Urinary bladder (tissue), 4 donors: ENCODE measurements around the gene ADGRB3. TPM values are rescaled to one million over a fixed set of nuclear protein-coding genes. Genes with fewer than 3 reads are reported as not detected.

Experiments used
- DNase-seq: peaks from one replicate; pipeline ENCODE4 v3.0.0-alpha.2; 2015; ENCODE audit errors: extremely low spot score
- H3K27ac ChIP-seq: one replicate; pipeline ENCODE4 v1.5.1; 2013; ENCODE audit warnings: low read depth, mild to moderate bottlenecking, moderate library complexity
- H3K36me3 ChIP-seq: one replicate; pipeline ENCODE4 v1.6.1; 2013; ENCODE audit warnings: mild to moderate bottlenecking, moderate library complexity; ENCODE audit not compliant: insufficient read depth
- H3K4me1 ChIP-seq: one replicate; pipeline ENCODE4 v1.6.1; 2013; ENCODE audit warnings: mild to moderate bottlenecking, moderate library complexity; ENCODE audit not compliant: insufficient read depth
- H3K4me3 ChIP-seq: one replicate; pipeline ENCODE4 v1.5.1; 2013; ENCODE audit warnings: low read depth, low read length
- WGBS: extraction: QIAGEN DNeasy Blood & Tissue Kit; methylation state at CpG from one replicate; pipeline ENCODE4 v1.1.7; 2013; 5-methylcytosine and 5-hydroxymethylcytosine counted together
- polyA plus RNA-seq: library from polyadenylated mRNA; stranded (reverse); fragments of 200-250 nt; gene quantifications from one replicate; pipeline ENCODE4 v1.2.3, GENCODE V29; 2013
- total RNA-seq: library from RNA; depleted of rRNA; stranded (reverse); fragments of >200 nt; gene quantifications from one replicate; pipeline ENCODE4 v1.2.3, GENCODE V29; 2014
- donor health status: healthy with polysubstance abuse.
- donor health status: healthy.

ADGRB3 gene
- total and polyA plus RNA-seq, 2 donors, result 4.7 to 29.4 TPM

GRCh38 chr6:69063401-69063800 lies 428.3 kb downstream of the ADGRB3 start:
- H3K27ac ChIP-seq, result no peak overlapping the region
- H3K36me3 ChIP-seq, result no peaks in the 10 kb centered on the region
- H3K4me3 ChIP-seq, result no peak overlapping the region
- H3K4me1 ChIP-seq, result no peaks in the 10 kb centered on the region
- WGBS, result 97% methylated on average over 2 of the region's 2 CpGs
- no peak for DNase-seq

- WGBS, result 84% methylated on average over 1 of the region's 1 CpG
- H3K4me3 ChIP-seq, result no peak overlapping the region
- no peaks in the 10 kb centered on the region for H3K36me3 ChIP-seq
- no peak overlapping the region for H3K27ac ChIP-seq
- no peak for DNase-seq
- H3K4me1 ChIP-seq, result no peaks in the 10 kb centered on the region
Observed at GRCh38 chr6:69064226-69064625, 429.1 kb downstream of the ADGRB3 start.

- DNase-seq, result no peak
- H3K4me3 ChIP-seq, result no peak overlapping the region
- no peak overlapping the region for H3K27ac ChIP-seq
- WGBS, result 85% methylated on average over 1 of the region's 1 CpG
- H3K36me3 ChIP-seq, result no peaks in the 10 kb centered on the region
- H3K4me1 ChIP-seq, result no peaks in the 10 kb centered on the region
Observed at GRCh38 chr6:69069881-69070280, 434.8 kb downstream of the ADGRB3 start.

- Histone ChIP-seq H3K27ac (no peak overlapping the region), H3K36me3 (no peaks in the 10 kb centered on the region), H3K4me3 (no peak overlapping the region), H3K4me1 (no peaks in the 10 kb centered on the region)
- WGBS, result 93% methylated on average over 1 of the region's 1 CpG
- DNase-seq, result no peak
Observed at GRCh38 chr6:69072796-69073195, 437.7 kb downstream of the ADGRB3 start.

- Histone ChIP-seq H3K27ac (no peak overlapping the region), H3K4me3 (no peak overlapping the region), H3K4me1 (no peaks in the 10 kb centered on the region), H3K36me3 (no peaks in the 10 kb centered on the region)
- DNase-seq, result no peak
- WGBS, result 90% methylated on average over 4 of the region's 4 CpGs
Observed at GRCh38 chr6:69084746-69085335, 449.8 kb downstream of the ADGRB3 start.

- WGBS, result 86% methylated on average over 2 of the region's 2 CpGs
- no peaks in the 10 kb centered on the region for H3K4me1 ChIP-seq
Observed at GRCh38 chr6:69086689-69087088, 451.6 kb downstream of the ADGRB3 start.

GRCh38 chr6:69089539-69089938 lies 454.5 kb downstream of the ADGRB3 start:
- 90% methylated on average over 1 of the region's 1 CpG for WGBS
- Histone ChIP-seq H3K4me3 (no peak overlapping the region), H3K36me3 (no peaks in the 10 kb centered on the region), H3K4me1 (no peaks in the 10 kb centered on the region), H3K27ac (no peak overlapping the region)
- no peak for DNase-seq

More at GRCh38 chr6:69086689-69087088, 451.6 kb downstream of the ADGRB3 start:
- H3K27ac ChIP-seq, result no peak overlapping the region
- DNase-seq, result no peak
- no peaks in the 10 kb centered on the region for H3K36me3 ChIP-seq
- H3K4me3 ChIP-seq, result no peak overlapping the region

GRCh38 chr6:69090132-69090531 lies 455.1 kb downstream of the ADGRB3 start:
- H3K4me3 ChIP-seq, result no peak overlapping the region
- no peaks in the 10 kb centered on the region for H3K4me1 ChIP-seq
- no peak overlapping the region for H3K27ac ChIP-seq
- no peaks in the 10 kb centered on the region for H3K36me3 ChIP-seq
- DNase-seq, result no peak
- WGBS, result 89% methylated on average over 1 of the region's 1 CpG

- no peak overlapping the region for H3K4me3 ChIP-seq
- 73% methylated on average over 1 of the region's 1 CpG for WGBS
- H3K27ac ChIP-seq, result no peak overlapping the region
- DNase-seq, result no peak
- no peaks in the 10 kb centered on the region for H3K36me3 ChIP-seq
- no peaks in the 10 kb centered on the region for H3K4me1 ChIP-seq
Observed at GRCh38 chr6:69096681-69097080, 461.6 kb downstream of the ADGRB3 start.

- Histone ChIP-seq H3K4me1 (no peaks in the 10 kb centered on the region), H3K27ac (no peak overlapping the region), H3K36me3 (no peaks in the 10 kb centered on the region), H3K4me3 (no peak overlapping the region)
- DNase-seq, result no peak
Observed at GRCh38 chr6:69097948-69098347, 462.9 kb downstream of the ADGRB3 start.

- DNase-seq, result no peak
- H3K27ac ChIP-seq, result no peak overlapping the region
- no peak overlapping the region for H3K4me3 ChIP-seq
- no peaks in the 10 kb centered on the region for H3K4me1 ChIP-seq
- no peaks in the 10 kb centered on the region for H3K36me3 ChIP-seq
Observed at GRCh38 chr6:69098910-69099309, 463.8 kb downstream of the ADGRB3 start.

GRCh38 chr6:69100772-69101171 lies 465.7 kb downstream of the ADGRB3 start:
- Histone ChIP-seq H3K36me3 (no peaks in the 10 kb centered on the region), H3K27ac (no peak overlapping the region), H3K4me3 (no peak overlapping the region), H3K4me1 (no peaks in the 10 kb centered on the region)
- WGBS, result 98% methylated on average over 3 of the region's 3 CpGs
- DNase-seq, result no peak

- DNase-seq, result no peak
- Histone ChIP-seq H3K4me3 (no peak overlapping the region), H3K4me1 (no peaks in the 10 kb centered on the region), H3K36me3 (no peaks in the 10 kb centered on the region), H3K27ac (no peak overlapping the region)
- 78% methylated on average over 2 of the region's 2 CpGs for WGBS
Observed at GRCh38 chr6:69102416-69102815, 467.3 kb downstream of the ADGRB3 start.

GRCh38 chr6:69105288-69105687 lies 470.2 kb downstream of the ADGRB3 start:
- H3K4me1 ChIP-seq, result no peaks in the 10 kb centered on the region
- no peak overlapping the region for H3K4me3 ChIP-seq
- H3K36me3 ChIP-seq, result no peaks in the 10 kb centered on the region
- DNase-seq, result no peak
- 79% methylated on average over 3 of the region's 3 CpGs for WGBS
- no peak overlapping the region for H3K27ac ChIP-seq

GRCh38 chr6:69106511-69106910 lies 471.4 kb downstream of the ADGRB3 start:
- WGBS, result 76% methylated on average over 3 of the region's 3 CpGs

More at GRCh38 chr6:69106511-69106910, 471.4 kb downstream of the ADGRB3 start:
- no peak overlapping the region for H3K4me3 ChIP-seq
- H3K4me1 ChIP-seq, result no peaks in the 10 kb centered on the region
- DNase-seq, result no peak
- no peaks in the 10 kb centered on the region for H3K36me3 ChIP-seq
- H3K27ac ChIP-seq, result no peak overlapping the region
